ENCODE results near the gene CYP4F3.
A peak's percentile ranks its signal among the peaks of the same experiment; 100 is the strongest.

CYP4F3 gene

DNA sequence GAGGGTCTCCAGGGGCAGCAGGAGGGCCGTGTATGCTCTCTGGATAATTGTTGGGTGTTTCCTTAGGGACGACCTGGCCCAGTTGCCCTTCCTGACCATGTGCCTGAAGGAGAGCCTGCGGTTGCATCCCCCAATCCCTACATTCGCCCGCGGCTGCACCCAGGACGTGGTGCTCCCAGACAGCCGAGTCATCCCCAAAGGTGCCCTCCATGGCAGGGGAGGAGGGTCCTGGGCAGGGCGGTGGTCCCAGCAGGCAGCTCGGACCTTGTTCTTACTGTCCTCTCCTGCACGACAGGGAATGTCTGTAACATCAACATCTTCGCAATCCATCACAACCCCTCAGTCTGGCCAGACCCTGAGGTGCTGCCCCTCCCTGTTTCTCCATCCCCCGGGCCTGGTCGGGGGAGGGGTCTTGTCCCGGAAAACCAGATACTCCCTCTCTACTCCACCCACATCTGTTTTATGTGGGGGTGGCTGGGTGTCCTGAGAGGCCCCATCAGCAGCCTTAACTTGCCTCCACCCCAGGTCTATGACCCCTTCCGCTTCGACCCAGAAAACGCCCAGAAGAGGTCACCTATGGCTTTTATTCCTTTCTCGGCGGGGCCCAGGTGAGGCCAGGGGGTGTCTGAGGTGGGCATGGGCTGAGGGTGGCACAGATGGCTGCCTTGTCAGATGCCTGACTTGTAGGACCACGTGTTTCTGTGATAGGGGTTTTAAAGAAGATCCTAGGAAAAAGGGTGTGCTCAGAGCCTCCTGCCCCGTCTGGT is 12.3 kb upstream of the CYP4F3 start:
- no peak for TF ChIP-seq POU2F2 (IDR thresholded peaks at IDR 0.05; ENCODE audit: low read depth, low read length)
- no peak for TF ChIP-seq TAF1 (IDR thresholded peaks at IDR 0.05; ENCODE audit: low read depth, low read length)
- no peak for TF ChIP-seq POLR2AphosphoS5 (IDR thresholded peaks at IDR 0.05; ENCODE audit: low read depth, low read length)
- TF ChIP-seq POLR2A (IDR thresholded peaks at IDR 0.05; ENCODE audit: low read depth, low read length), result no peak
- no peak for TF ChIP-seq PAX5 (IDR thresholded peaks at IDR 0.05; ENCODE audit: insufficient read depth, low read length, severe bottlenecking)
- TF ChIP-seq SPI1 (IDR thresholded peaks at IDR 0.05; ENCODE audit: low read depth, low read length), result no peak
- no peak for DNase-seq (ENCODE audit: insufficient read length, low spot score)
- no peak for FAIRE-seq

DNA sequence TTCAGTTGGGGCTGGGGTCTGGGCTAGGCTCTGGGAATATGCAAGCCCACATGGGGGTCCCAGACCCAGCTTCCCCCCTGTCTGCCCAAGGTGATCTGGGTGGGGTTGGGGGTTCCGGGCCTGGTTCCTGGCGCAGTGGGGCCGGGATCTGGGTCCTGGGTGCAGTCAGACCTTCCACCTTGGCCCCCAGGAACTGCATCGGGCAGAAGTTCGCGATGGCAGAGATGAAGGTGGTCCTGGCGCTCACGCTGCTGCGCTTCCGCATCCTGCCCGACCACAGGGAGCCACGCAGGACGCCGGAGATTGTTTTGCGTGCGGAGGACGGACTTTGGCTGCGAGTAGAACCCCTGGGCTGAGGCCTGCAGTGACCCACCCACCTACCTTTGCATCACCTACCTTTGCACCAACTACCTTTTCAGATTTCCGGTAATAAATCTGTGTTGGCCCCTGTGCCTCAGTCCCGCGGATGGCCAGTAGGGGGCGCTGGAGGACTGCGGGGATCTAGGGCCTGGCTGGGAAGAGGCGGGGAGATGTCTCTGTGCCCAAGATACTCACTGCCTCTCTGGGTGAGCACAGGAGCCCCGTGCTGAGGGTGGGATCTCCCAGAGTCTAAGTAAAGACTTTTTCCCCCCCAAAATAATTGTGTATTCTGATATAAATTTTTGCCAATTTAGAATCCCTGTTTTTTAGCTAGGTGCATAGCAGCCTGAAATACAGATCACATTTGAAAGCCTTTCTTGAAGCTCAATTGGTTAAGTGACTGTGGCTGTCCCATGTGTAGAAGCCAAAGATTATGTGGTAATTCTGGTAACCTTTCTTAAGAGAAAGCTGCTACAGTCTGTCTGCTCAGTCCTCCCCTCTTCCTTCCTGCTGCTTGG is 11.5 kb upstream of the CYP4F3 start:
- DNase-seq (ENCODE audit: insufficient read length, low spot score) (peak; percentile 80), FAIRE-seq (peak; percentile 47)
- no peak for TF ChIP-seq POLR2A (IDR thresholded peaks at IDR 0.05; ENCODE audit: low read depth, low read length)
- no peak for TF ChIP-seq PAX5 (IDR thresholded peaks at IDR 0.05; ENCODE audit: insufficient read depth, low read length, severe bottlenecking)
- TF ChIP-seq POU2F2 (IDR thresholded peaks at IDR 0.05; ENCODE audit: low read depth, low read length), result no peak
- TF ChIP-seq TAF1 (IDR thresholded peaks at IDR 0.05; ENCODE audit: low read depth, low read length), result no peak
- TF ChIP-seq POLR2AphosphoS5 (IDR thresholded peaks at IDR 0.05; ENCODE audit: low read depth, low read length), result no peak
- TF ChIP-seq SPI1 (IDR thresholded peaks at IDR 0.05; ENCODE audit: low read depth, low read length), result no peak

GRCh38 chr19:15631817-15632216 is 8.9 kb upstream of the CYP4F3 start:
- DNase-seq (ENCODE audit: insufficient read length, low spot score) (peak; percentile 24), FAIRE-seq (no peak)
- TF ChIP-seq POLR2A (IDR thresholded peaks at IDR 0.05; ENCODE audit: low read depth, low read length), result no peak
- TF ChIP-seq POLR2AphosphoS5 (IDR thresholded peaks at IDR 0.05; ENCODE audit: low read depth, low read length), result no peak
- no peak for TF ChIP-seq SPI1 (IDR thresholded peaks at IDR 0.05; ENCODE audit: low read depth, low read length)
- no peak for TF ChIP-seq TAF1 (IDR thresholded peaks at IDR 0.05; ENCODE audit: low read depth, low read length)
- no peak for TF ChIP-seq POU2F2 (IDR thresholded peaks at IDR 0.05; ENCODE audit: low read depth, low read length)
- TF ChIP-seq PAX5 (IDR thresholded peaks at IDR 0.05; ENCODE audit: insufficient read depth, low read length, severe bottlenecking), result no peak

- FAIRE-seq (no peak), DNase-seq (ENCODE audit: insufficient read length, low spot score) (no peak)
- TF ChIP-seq TAF1 (IDR thresholded peaks at IDR 0.05; ENCODE audit: low read depth, low read length), result no peak
- peak; percentile 23; the same call in 1 of the 2 replicates for TF ChIP-seq SPI1 (IDR thresholded peaks at IDR 0.05; ENCODE audit: low read depth, low read length)
Observed at GRCh38 chr19:15633082-15633835, 7.4 kb upstream of the CYP4F3 start.

DNA sequence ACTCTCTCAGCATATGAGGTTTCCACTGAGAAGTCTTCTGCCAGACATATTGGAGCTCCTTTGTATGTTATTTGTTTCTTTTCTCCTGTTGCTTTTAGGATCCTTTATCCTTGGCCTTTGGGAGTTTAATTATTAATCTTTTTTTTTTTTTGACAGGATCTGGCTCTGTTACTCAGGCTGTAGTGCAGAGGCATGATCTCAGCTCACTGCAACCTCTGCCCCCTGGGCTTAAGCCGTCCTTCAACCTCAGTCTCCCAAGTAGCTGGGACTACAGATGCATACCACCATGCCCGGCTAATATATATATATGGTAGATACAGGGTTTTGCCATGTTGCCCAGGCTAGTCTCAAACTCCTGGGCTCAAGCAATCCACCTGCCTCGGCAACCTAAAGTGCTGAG is 6.6 kb upstream of the CYP4F3 start:
- TF ChIP-seq SPI1 (IDR thresholded peaks at IDR 0.05; ENCODE audit: low read depth, low read length) (no peak), POLR2AphosphoS5 (IDR thresholded peaks at IDR 0.05; ENCODE audit: low read depth, low read length) (no peak), PAX5 (IDR thresholded peaks at IDR 0.05; ENCODE audit: insufficient read depth, low read length, severe bottlenecking) (no peak)
- FAIRE-seq, result no peak
- DNase-seq (ENCODE audit: insufficient read length, low spot score), result no peak

DNA sequence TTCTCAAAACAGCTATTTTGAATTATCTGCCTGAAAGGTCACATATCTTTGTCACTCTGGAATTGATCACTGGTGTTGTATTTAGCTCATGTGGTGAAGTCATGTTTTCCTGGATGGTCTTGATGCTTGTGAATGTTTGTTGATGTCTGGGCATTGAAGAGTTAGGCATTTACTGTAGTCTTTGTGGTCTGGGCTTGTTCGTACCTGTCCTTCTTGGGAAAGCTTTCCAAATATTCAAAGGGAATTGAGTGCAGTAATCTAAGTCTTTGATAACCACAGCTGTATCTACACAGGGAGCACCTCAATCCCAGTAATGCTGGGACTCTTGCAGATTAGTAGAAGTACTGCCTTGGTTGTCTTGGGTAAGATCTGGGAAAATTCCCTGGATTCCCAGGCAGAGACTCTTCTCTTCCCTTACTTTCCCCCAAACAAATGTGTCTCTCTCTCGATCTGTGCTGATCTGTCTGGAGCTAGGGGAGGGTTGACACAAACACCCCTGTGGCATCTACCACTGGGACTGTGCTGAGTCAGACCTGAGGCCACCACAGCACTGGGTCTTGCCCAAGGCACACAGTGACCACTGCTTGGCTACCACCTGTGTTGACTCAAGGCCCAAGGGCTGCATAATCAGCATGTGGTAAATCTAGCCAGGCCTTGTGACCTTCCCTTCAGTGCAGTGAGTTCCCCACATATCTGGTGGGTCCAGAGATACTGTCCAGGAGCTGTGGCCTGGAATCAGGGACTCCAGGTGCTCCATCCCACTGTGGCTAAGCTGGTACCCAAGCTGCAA is 5.5 kb upstream of the CYP4F3 start:
- DNase-seq (ENCODE audit: insufficient read length, low spot score) (no peak), FAIRE-seq (no peak)
- TF ChIP-seq TAF1 (IDR thresholded peaks at IDR 0.05; ENCODE audit: low read depth, low read length), result no peak
- TF ChIP-seq PAX5 (IDR thresholded peaks at IDR 0.05; ENCODE audit: insufficient read depth, low read length, severe bottlenecking), result no peak
- no peak for TF ChIP-seq POU2F2 (IDR thresholded peaks at IDR 0.05; ENCODE audit: low read depth, low read length)
- TF ChIP-seq SPI1 (IDR thresholded peaks at IDR 0.05; ENCODE audit: low read depth, low read length), result no peak
- TF ChIP-seq POLR2AphosphoS5 (IDR thresholded peaks at IDR 0.05; ENCODE audit: low read depth, low read length), result no peak
- no peak for TF ChIP-seq POLR2A (IDR thresholded peaks at IDR 0.05; ENCODE audit: low read depth, low read length)

GRCh38 chr19:15636026-15636425 is 4.7 kb upstream of the CYP4F3 start:
- TF ChIP-seq POU2F2 (IDR thresholded peaks at IDR 0.05; ENCODE audit: low read depth, low read length) (no peak), PAX5 (IDR thresholded peaks at IDR 0.05; ENCODE audit: insufficient read depth, low read length, severe bottlenecking) (no peak), POLR2AphosphoS5 (IDR thresholded peaks at IDR 0.05; ENCODE audit: low read depth, low read length) (no peak), SPI1 (IDR thresholded peaks at IDR 0.05; ENCODE audit: low read depth, low read length) (no peak), TAF1 (IDR thresholded peaks at IDR 0.05; ENCODE audit: low read depth, low read length) (no peak), POLR2A (IDR thresholded peaks at IDR 0.05; ENCODE audit: low read depth, low read length) (no peak)
- DNase-seq (ENCODE audit: insufficient read length, low spot score) (no peak), FAIRE-seq (no peak)

DNA sequence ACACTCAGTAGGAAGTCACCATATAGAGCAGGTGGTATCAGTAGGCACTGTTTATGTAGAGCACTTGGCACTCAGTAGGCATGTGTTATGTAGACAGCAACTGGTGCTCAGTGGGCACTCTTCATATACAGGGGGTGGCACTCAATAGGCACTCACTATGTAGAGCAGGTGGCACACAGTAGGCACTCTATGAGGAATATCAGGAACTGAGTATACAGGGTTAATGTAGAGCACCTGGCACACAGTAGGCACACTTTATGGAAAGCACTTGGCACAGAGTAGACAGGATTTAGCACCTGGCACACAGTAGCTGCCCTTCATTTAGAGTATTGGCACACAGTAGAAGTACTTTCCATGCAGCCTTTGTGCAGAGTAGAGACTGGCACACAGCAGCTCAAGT is 1.1 kb upstream of the CYP4F3 start:
- no peak for FAIRE-seq
- TF ChIP-seq SPI1 (IDR thresholded peaks at IDR 0.05; ENCODE audit: low read depth, low read length), result no peak
- no peak for TF ChIP-seq PAX5 (IDR thresholded peaks at IDR 0.05; ENCODE audit: insufficient read depth, low read length, severe bottlenecking)
- no peak for TF ChIP-seq TAF1 (IDR thresholded peaks at IDR 0.05; ENCODE audit: low read depth, low read length)
- TF ChIP-seq POLR2A (IDR thresholded peaks at IDR 0.05; ENCODE audit: low read depth, low read length), result no peak
- TF ChIP-seq POLR2AphosphoS5 (IDR thresholded peaks at IDR 0.05; ENCODE audit: low read depth, low read length), result no peak
- TF ChIP-seq POU2F2 (IDR thresholded peaks at IDR 0.05; ENCODE audit: low read depth, low read length), result no peak
- no peak for DNase-seq (ENCODE audit: insufficient read length, low spot score)

All from GM12891 (cell line).